HG03342 (cell line): Measurements from ENCODE around the gene ADAM17.
"Not testable (repeated sequence)": the region's sequence is repeated elsewhere in the genome, so short reads cannot be mapped to it uniquely, and the experiment has no call there.

Source experiments
- ATAC-seq: cut with Tn5 transposase; IDR thresholded peaks from one replicate; pipeline ENCODE4 v1.9.1; 2021; ENCODE audit warnings: mild to moderate bottlenecking, moderate library complexity; ENCODE audit not compliant: unreplicated experiment

ADAM17 gene

GRCh38 chr2:9527995-9528787 lies 27.4 kb downstream of the ADAM17 start:
- no peak for ATAC-seq

- no peak for ATAC-seq
Measured at GRCh38 chr2:9525266-9525665, 30.4 kb downstream of the ADAM17 start.

- no peak for ATAC-seq
Measured at GRCh38 chr2:9524291-9524690, 31.3 kb downstream of the ADAM17 start.

- ATAC-seq: no peak
Measured at GRCh38 chr2:9519250-9519649, 36.4 kb downstream of the ADAM17 start.

GRCh38 chr2:9518780-9519179 lies 36.9 kb downstream of the ADAM17 start:
- ATAC-seq: no peak

- ATAC-seq: no peak
Measured at GRCh38 chr2:9518163-9518562, 37.5 kb downstream of the ADAM17 start.

GRCh38 chr2:9517118-9517782 lies 38.4 kb downstream of the ADAM17 start:
- no peak for ATAC-seq

GRCh38 chr2:9513946-9514345 lies 41.7 kb downstream of the ADAM17 start:
- not testable (repeated sequence) for ATAC-seq

- no peak for ATAC-seq
Measured at GRCh38 chr2:9508931-9509330, 46.7 kb downstream of the ADAM17 start.

GRCh38 chr2:9498210-9498609 lies 57.4 kb downstream of the ADAM17 start:
- ATAC-seq: no peak

GRCh38 chr2:9497017-9497416 lies 58.6 kb downstream of the ADAM17 start:
- no peak for ATAC-seq

- no peak for ATAC-seq
Measured at GRCh38 chr2:9494081-9494480, 61.5 kb downstream of the ADAM17 start.

- no peak for ATAC-seq
Measured at GRCh38 chr2:9493478-9493877, 62.2 kb downstream of the ADAM17 start.

- ATAC-seq: no peak
Measured at GRCh38 chr2:9492927-9493326, 62.7 kb downstream of the ADAM17 start.

- ATAC-seq: no peak
Measured at GRCh38 chr2:9490789-9491188, 64.8 kb downstream of the ADAM17 start.

- ATAC-seq: no peak
Measured at GRCh38 chr2:9488583-9489547, 66.8 kb downstream of the ADAM17 start.

- no peak for ATAC-seq
Measured at GRCh38 chr2:9484533-9484932, 71.1 kb downstream of the ADAM17 start.

- no peak for ATAC-seq
Measured at GRCh38 chr2:9483107-9483506, 72.5 kb downstream of the ADAM17 start.

GRCh38 chr2:9480157-9480556 lies 75.5 kb downstream of the ADAM17 start:
- no peak for ATAC-seq

GRCh38 chr2:9478526-9478925 lies 77.1 kb downstream of the ADAM17 start:
- ATAC-seq: no peak

GRCh38 chr2:9477914-9478313 lies 77.7 kb downstream of the ADAM17 start:
- ATAC-seq: no peak
